MCF 10A (cell line): ENCODE data around the gene MORF4L1. TPM values are rescaled to one million over a fixed set of nuclear protein-coding genes. Genes with fewer than 3 reads are reported as not detected.

Source experiments
- BruUV-seq: library from RNA; stranded (reverse); fragments of 400-500 nt; replicated peaks from 2 replicates; lab custom pipeline; 2021; lab: Mats Ljungman, UMichigan
- CTCF ChIA-PET: fragments of 300-600 bp; sonication (Branson Sonifier 250); formaldehyde crosslinking; extraction: SDS; loops from one replicate; lab custom pipeline; 2021; ENCODE audit warnings: antibody characterized with exemption, inconsistent platforms; lab: Yijun Ruan, JAX
- POLR2A ChIA-PET: fragments of 300-600, 350-650 bp; sonication (Branson Sonifier 250); formaldehyde crosslinking; extraction: SDS; loops from one replicate; lab custom pipeline; 2020; ENCODE audit warnings: antibody characterized with exemption, inconsistent platforms; lab: Yijun Ruan, JAX
- DNase-seq: peaks from one replicate; pipeline ENCODE4 v3.0.0-alpha.2; 2018; ENCODE audit not compliant: unreplicated experiment
- H3K27ac Mint-ChIP-seq: one replicate; pipeline ENCODE4 v1.8.0; 2022; ENCODE audit warnings: mild to moderate bottlenecking, low read depth, mixed read lengths; ENCODE audit not compliant: unreplicated experiment
- H3K27me3 Mint-ChIP-seq: one replicate; pipeline ENCODE4 v1.8.0; 2022; ENCODE audit warnings: mixed read lengths; ENCODE audit not compliant: insufficient read depth, unreplicated experiment
- H3K36me3 Mint-ChIP-seq: one replicate; pipeline ENCODE4 v1.8.0; 2022; ENCODE audit warnings: mild to moderate bottlenecking, moderate library complexity, mixed read lengths; ENCODE audit not compliant: insufficient read depth, unreplicated experiment
- H3K4me1 Mint-ChIP-seq: one replicate; pipeline ENCODE4 v1.8.0; 2022; ENCODE audit warnings: mixed read lengths; ENCODE audit not compliant: insufficient read depth, unreplicated experiment
- H3K4me3 Mint-ChIP-seq: one replicate; pipeline ENCODE4 v1.8.0; 2022; ENCODE audit warnings: mild to moderate bottlenecking, moderate library complexity, mixed read lengths; ENCODE audit not compliant: unreplicated experiment
- H3K9me3 Mint-ChIP-seq: one replicate; pipeline ENCODE4 v1.8.0; 2022; ENCODE audit warnings: mixed read lengths; ENCODE audit not compliant: unreplicated experiment
- intact Hi-C: fragments of 100-400 bp; cut with micrococcal nuclease; formaldehyde crosslinking; loops from 2 replicates; pipeline ENCODE4 v1.14.1; 2022
- total RNA-seq: library from RNA; stranded (reverse); gene quantifications from 2 replicates; pipeline ENCODE4 v1.2.3, GENCODE V29; 2022
- TF ChIP-seq, protein P1 (sequence below): fragments of 200-600 bp; IDR thresholded peaks from one replicate; pipeline ENCODE4 v1.8.0; 2022; ENCODE audit warnings: antibody characterized with exemption, mild to moderate bottlenecking; ENCODE audit not compliant: unreplicated experiment

Gene MORF4L1
- total RNA-seq, 1 experiment from 2014 or later: 264 TPM

DNA sequence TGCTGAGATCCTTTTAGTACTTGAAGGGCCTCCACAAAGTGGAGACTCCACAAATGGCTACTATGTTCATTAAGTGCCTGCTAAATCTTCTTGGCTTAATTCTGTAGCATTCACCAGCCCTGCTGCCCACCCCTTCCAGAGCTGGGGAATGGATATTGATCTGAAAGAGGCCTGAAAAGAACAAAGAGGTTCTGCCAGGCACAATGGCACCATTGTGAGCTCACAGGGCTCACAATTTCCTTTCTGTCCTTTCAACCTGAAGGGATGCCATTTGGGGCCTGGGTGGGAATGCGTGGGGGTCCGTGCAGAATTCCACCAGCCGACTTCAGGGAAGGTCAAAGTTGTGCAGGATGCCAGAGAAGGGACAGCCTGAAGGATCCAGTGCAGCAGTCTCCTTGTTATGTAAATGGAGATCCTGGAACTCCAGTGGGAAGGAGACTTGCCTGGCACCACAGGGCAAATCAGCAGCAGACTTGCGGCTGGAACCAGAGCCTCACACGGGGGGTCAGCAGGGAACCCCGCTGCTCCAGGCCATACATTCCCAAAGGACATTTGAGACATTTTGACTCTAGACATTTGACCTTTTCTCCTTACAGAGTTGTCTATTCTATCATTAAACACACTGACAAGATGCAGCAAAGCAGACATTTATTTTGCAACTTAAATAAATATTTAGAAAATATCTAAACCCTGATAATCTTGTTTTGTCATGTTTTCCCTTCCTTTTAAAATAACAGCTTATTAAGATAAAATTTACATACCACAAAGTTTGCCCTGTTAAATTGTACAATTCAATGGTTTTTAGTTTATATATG is 21.5 kb upstream of the MORF4L1 start:
- Mint-ChIP-seq H3K36me3 (no peaks in the 10 kb centered on the region), H3K27me3 (no peaks in the 10 kb centered on the region), H3K9me3 (no peaks in the 10 kb centered on the region), H3K4me1 (no peaks in the 10 kb centered on the region), H3K4me3 (no peak overlapping the region), H3K27ac (no peak overlapping the region)
- intact Hi-C loops: no loop called here
- TF ChIP-seq, protein P1, sequence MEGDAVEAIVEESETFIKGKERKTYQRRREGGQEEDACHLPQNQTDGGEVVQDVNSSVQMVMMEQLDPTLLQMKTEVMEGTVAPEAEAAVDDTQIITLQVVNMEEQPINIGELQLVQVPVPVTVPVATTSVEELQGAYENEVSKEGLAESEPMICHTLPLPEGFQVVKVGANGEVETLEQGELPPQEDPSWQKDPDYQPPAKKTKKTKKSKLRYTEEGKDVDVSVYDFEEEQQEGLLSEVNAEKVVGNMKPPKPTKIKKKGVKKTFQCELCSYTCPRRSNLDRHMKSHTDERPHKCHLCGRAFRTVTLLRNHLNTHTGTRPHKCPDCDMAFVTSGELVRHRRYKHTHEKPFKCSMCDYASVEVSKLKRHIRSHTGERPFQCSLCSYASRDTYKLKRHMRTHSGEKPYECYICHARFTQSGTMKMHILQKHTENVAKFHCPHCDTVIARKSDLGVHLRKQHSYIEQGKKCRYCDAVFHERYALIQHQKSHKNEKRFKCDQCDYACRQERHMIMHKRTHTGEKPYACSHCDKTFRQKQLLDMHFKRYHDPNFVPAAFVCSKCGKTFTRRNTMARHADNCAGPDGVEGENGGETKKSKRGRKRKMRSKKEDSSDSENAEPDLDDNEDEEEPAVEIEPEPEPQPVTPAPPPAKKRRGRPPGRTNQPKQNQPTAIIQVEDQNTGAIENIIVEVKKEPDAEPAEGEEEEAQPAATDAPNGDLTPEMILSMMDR: no peak
- no TSS peak for BruUV-seq
- ChIA-PET CTCF (interaction anchor here (0.6 to 0.9 kb wide), 3 partner anchors 100 to 1922 kb away, joined by 3 to 4 read pairs (median 3); no protein-coding TSS in a partner anchor), POLR2A (no interaction called here)
- no peak for DNase-seq

DNA sequence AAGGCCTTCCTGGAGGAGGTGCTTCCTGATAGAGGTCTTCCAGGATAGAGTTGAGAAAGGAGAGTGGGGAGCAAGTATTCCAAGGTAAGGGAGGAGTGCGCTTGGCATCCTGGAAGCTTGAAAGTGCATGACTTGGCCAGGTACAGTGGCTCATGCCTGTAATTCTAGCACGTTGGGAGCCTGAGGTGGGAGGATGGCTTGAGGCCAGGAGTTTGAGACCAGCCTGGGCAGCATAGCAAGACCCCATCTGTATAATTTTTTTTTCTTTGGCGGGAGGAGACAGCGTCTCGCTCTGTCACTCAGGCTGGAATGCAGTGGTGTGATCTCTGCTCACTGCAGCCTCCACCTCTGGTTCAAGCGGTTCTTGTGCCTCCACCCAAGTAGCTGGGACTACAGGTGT is 19.2 kb upstream of the MORF4L1 start:
- BruUV-seq: no TSS peak
- intact Hi-C loops: no loop called here
- Mint-ChIP-seq H3K36me3 (no peaks in the 10 kb centered on the region), H3K27me3 (no peaks in the 10 kb centered on the region), H3K4me3 (no peak overlapping the region), H3K9me3 (no peaks in the 10 kb centered on the region), H3K27ac (no peak overlapping the region), H3K4me1 (no peaks in the 10 kb centered on the region)
- ChIA-PET POLR2A (no interaction called here), CTCF (no interaction called here)
- TF ChIP-seq, protein P1: no peak
- DNase-seq: no peak

DNA sequence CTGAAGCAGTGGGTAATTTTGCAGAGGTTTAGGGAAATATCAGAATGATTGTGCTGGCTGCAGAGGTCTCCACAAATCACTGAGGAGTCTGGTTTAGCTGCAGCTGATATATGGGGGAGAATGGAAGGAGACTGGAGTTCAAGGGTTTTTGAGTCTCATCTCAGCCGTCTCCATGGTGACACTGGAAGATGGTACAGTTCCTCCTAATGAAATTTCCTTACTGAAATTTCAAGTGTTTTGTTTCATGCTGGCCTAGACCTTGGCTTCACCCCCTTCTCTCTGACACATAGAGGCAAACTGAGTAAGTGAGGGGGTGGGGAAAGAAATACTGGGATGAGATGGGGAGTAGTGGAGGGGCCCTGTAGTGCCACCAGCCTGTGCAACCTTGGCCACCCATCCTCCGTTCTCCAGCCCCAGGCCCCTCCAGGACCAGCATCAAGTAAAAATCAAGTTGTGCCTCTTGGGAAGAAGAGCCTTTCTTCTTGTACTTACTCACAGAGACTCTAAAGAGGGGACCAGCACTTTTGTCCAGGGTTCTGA is 17.8 kb upstream of the MORF4L1 start:
- no peak overlapping the region for H3K27ac Mint-ChIP-seq
- TF ChIP-seq, protein P1: no peak
- ChIA-PET POLR2A (no interaction called here), CTCF (interaction anchor here (0.6 kb wide), 1 partner anchor 58 kb away, joined by 3 read pairs; no protein-coding TSS in a partner anchor)
- peaks cover 4% of the 10 kb centered on the region for H3K36me3 Mint-ChIP-seq
- no peaks in the 10 kb centered on the region for H3K4me1 Mint-ChIP-seq
- intact Hi-C loops: no loop called here
- no peak for DNase-seq
- no peaks in the 10 kb centered on the region for H3K9me3 Mint-ChIP-seq
- H3K4me3 Mint-ChIP-seq: no peak overlapping the region
- H3K27me3 Mint-ChIP-seq: no peaks in the 10 kb centered on the region
- BruUV-seq: no TSS peak

DNA sequence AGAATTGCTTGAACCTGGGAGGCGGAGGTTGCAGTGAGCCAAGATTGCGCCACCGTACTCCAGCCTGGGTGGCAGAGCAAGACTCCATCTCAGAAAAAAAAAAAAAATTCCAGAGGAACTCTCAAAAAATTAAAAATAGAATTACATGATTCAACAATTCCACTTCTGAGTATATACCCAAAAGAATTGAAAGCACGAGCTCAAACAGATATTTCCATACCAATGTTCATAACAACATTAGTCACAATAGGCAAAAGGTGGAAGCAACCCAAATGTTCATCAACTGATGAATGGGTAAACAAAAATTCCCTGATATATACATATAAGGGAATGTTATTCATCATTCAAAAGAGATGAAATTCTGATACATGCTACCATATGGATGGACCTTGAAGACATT is 16.9 kb upstream of the MORF4L1 start:
- H3K36me3 Mint-ChIP-seq: peaks cover 12% of the 10 kb centered on the region
- H3K4me1 Mint-ChIP-seq: no peaks in the 10 kb centered on the region
- DNase-seq: no peak
- intact Hi-C loops: no loop called here
- TF ChIP-seq, protein P1: no peak
- no peaks in the 10 kb centered on the region for H3K9me3 Mint-ChIP-seq
- H3K4me3 Mint-ChIP-seq: no peak overlapping the region
- BruUV-seq: no TSS peak
- no peaks in the 10 kb centered on the region for H3K27me3 Mint-ChIP-seq
- no peak overlapping the region for H3K27ac Mint-ChIP-seq
- ChIA-PET POLR2A (interaction anchor here (0.6 kb wide), 3 partner anchors 10 to 780 kb away, joined by 3 to 5 read pairs (median 3); no protein-coding TSS in a partner anchor), CTCF (interaction anchor here (0.6 kb wide), 1 partner anchor 110 kb away, joined by 3 read pairs; no protein-coding TSS in a partner anchor)
